H9 (cell line): ENCODE measurements around the gene TACC2. TPM values are rescaled to one million over a fixed set of nuclear protein-coding genes. Genes with fewer than 3 reads are reported as not detected.
A peak's percentile ranks its signal among the peaks of the same experiment; 100 is the strongest.

Experiments used
- DNase-seq: peaks from one replicate; pipeline ENCODE4 v3.0.0-alpha.2; 2017
- H2AFZ ChIP-seq: one replicate; pipeline ENCODE4 v1.6.1; 2013; ENCODE audit warnings: mild to moderate bottlenecking, low read length, control low read depth, moderate library complexity
- H2AK5ac ChIP-seq: 2 replicates; pipeline ENCODE4 v1.6.1; 2013; ENCODE audit warnings: low read length, control low read depth, mixed read lengths; ENCODE audit not compliant: insufficient read length
- H2BK120ac ChIP-seq: one replicate; pipeline ENCODE4 v1.6.1; 2013; ENCODE audit warnings: low read depth, mild to moderate bottlenecking, low read length, control low read depth, inconsistent platforms; ENCODE audit not compliant: poor library complexity, severe bottlenecking
- H2BK12ac ChIP-seq: 2 replicates; pipeline ENCODE4 v1.6.1; 2013; ENCODE audit warnings: low read length, control low read depth, mixed read lengths, low read depth; ENCODE audit not compliant: insufficient read length
- H2BK15ac ChIP-seq: 2 replicates; pipeline ENCODE4 v1.6.1; 2013; ENCODE audit warnings: low read depth, low read length, control low read depth
- H2BK20ac ChIP-seq: one replicate; pipeline ENCODE4 v1.6.1; 2013; ENCODE audit warnings: low read depth, mild to moderate bottlenecking, low read length, control low read depth, inconsistent platforms; ENCODE audit not compliant: poor library complexity, severe bottlenecking
- H2BK5ac ChIP-seq: 2 replicates; pipeline ENCODE4 v1.6.1; 2013; ENCODE audit warnings: low read length, control low read depth, mixed read lengths; ENCODE audit not compliant: insufficient read length
- H3K14ac ChIP-seq: 2 replicates; pipeline ENCODE4 v1.6.1; 2013; ENCODE audit warnings: low read length, control low read depth; ENCODE audit not compliant: insufficient read depth
- H3K18ac ChIP-seq: 2 replicates; pipeline ENCODE4 v1.6.1; 2013; ENCODE audit warnings: low read depth, mild to moderate bottlenecking, mixed read lengths, low read length, control low read depth; ENCODE audit not compliant: insufficient read length
- H3K23ac ChIP-seq: 2 replicates; pipeline ENCODE4 v1.6.1; 2013; ENCODE audit warnings: low read length, control low read depth, mixed read lengths, low read depth; ENCODE audit not compliant: insufficient read length
- H3K23me2 ChIP-seq: 2 replicates; pipeline ENCODE4 v1.6.1; 2013; ENCODE audit warnings: low read depth, mild to moderate bottlenecking, mixed read lengths, low read length, control low read depth; ENCODE audit not compliant: insufficient read length, poor library complexity, severe bottlenecking
- H3K27ac ChIP-seq: 2 replicates; pipeline ENCODE4 v1.5.1; 2013; ENCODE audit warnings: low read length, control low read depth, mixed read lengths, low read depth; ENCODE audit not compliant: insufficient read length
- H3K27me3 ChIP-seq: 2 replicates; pipeline ENCODE4 v1.6.1; 2013; ENCODE audit warnings: low read length, control low read depth, inconsistent platforms; ENCODE audit not compliant: insufficient read depth
- H3K4ac ChIP-seq: 2 replicates; pipeline ENCODE4 v1.6.1; 2013; ENCODE audit warnings: low read depth, mild to moderate bottlenecking, control low read depth, inconsistent platforms, low read length, moderate library complexity
- H3K4me1 ChIP-seq: 2 replicates; pipeline ENCODE4 v1.6.1; 2013; ENCODE audit warnings: low read length, control low read depth, inconsistent platforms; ENCODE audit not compliant: insufficient read depth
- H3K4me2 ChIP-seq: 2 replicates; pipeline ENCODE4 v1.6.1; 2013; ENCODE audit warnings: low read length, control low read depth, mixed read lengths; ENCODE audit not compliant: insufficient read length, insufficient read depth
- H3K56ac ChIP-seq: 2 replicates; pipeline ENCODE4 v1.6.1; 2013; ENCODE audit warnings: low read depth, mild to moderate bottlenecking, mixed read lengths, low read length, control low read depth; ENCODE audit not compliant: insufficient read length
- H3K79me1 ChIP-seq: 2 replicates; pipeline ENCODE4 v1.6.1; 2013; ENCODE audit warnings: low read depth, mild to moderate bottlenecking, moderate library complexity, low read length, control low read depth, inconsistent platforms; ENCODE audit not compliant: insufficient read depth, poor library complexity, severe bottlenecking
- H3K79me2 ChIP-seq: 2 replicates; pipeline ENCODE4 v1.6.1; 2013; ENCODE audit warnings: low read length, control low read depth, inconsistent platforms; ENCODE audit not compliant: insufficient read depth
- H3K9ac ChIP-seq: 2 replicates; pipeline ENCODE4 v1.6.1; 2013; ENCODE audit warnings: low read length, control low read depth, mixed read lengths; ENCODE audit not compliant: insufficient read length; ENCODE audit errors: extremely low read depth
- H3K9me3 ChIP-seq: one replicate; pipeline ENCODE4 v1.6.1; 2013; ENCODE audit warnings: low read depth, low read length, inconsistent platforms; ENCODE audit not compliant: control insufficient read depth
- H3T11ph ChIP-seq: one replicate; pipeline ENCODE4 v1.6.1; 2013; ENCODE audit warnings: mild to moderate bottlenecking, low read length, control low read depth, inconsistent platforms
- H4K20me1 ChIP-seq: one replicate; pipeline ENCODE4 v1.6.1; 2013; ENCODE audit not compliant: control insufficient read depth, insufficient read length, insufficient read depth
- H4K5ac ChIP-seq: 2 replicates; pipeline ENCODE4 v1.6.1; 2013; ENCODE audit warnings: low read depth, mild to moderate bottlenecking, mixed read lengths, low read length, control low read depth; ENCODE audit not compliant: insufficient read length
- H4K8ac ChIP-seq: replicated peaks from 2 replicates; pipeline ENCODE4 v1.6.1; 2013; ENCODE audit warnings: low read length, control low read depth, mixed read lengths, low read depth; ENCODE audit not compliant: insufficient read length
- H4K91ac ChIP-seq: 2 replicates; pipeline ENCODE4 v1.6.1; 2013; ENCODE audit warnings: low read depth, mild to moderate bottlenecking, moderate library complexity, mixed read lengths, low read length, control low read depth; ENCODE audit not compliant: insufficient read length
- H3K27ac Mint-ChIP-seq, 3 experiments: 2 replicates in 2 of 3; 3 replicates in 1 of 3; pipeline ENCODE4 v1.8.0; 2020 to 2021; ENCODE audit warnings: mixed read lengths in 3 of 3, mild to moderate bottlenecking in 1 of 3, moderate library complexity in 1 of 3
- H3K27me3 Mint-ChIP-seq: 2 replicates; pipeline ENCODE4 v1.8.0; 2021; ENCODE audit warnings: low read depth, mild to moderate bottlenecking, moderate library complexity, mixed read lengths
- H3K36me3 Mint-ChIP-seq, 3 experiments: 2 replicates in 2 of 3; 3 replicates in 1 of 3; pipeline ENCODE4 v1.8.0; 2020 to 2021; ENCODE audit warnings: low read depth in 3 of 3, mixed read lengths in 3 of 3; ENCODE audit not compliant: insufficient read depth in 1 of 3
- H3K4me1 Mint-ChIP-seq, 2 experiments: 2 replicates each; pipeline ENCODE4 v1.8.0; 2020; ENCODE audit warnings: mixed read lengths in 2 of 2
- H3K4me3 Mint-ChIP-seq, 2 experiments: 2 replicates in 1 of 2; 3 replicates in 1 of 2; pipeline ENCODE4 v1.8.0; 2020 to 2021; ENCODE audit warnings: mild to moderate bottlenecking in 2 of 2, mixed read lengths in 2 of 2, moderate library complexity in 1 of 2
- H3K9me3 Mint-ChIP-seq, 2 experiments: 2 replicates in 1 of 2; 3 replicates in 1 of 2; pipeline ENCODE4 v1.8.0; 2020; ENCODE audit warnings: mild to moderate bottlenecking in 2 of 2, mixed read lengths in 2 of 2, moderate library complexity in 1 of 2
- CTCF ChIP-seq: fragments of 200-600 bp; sonication (generic); conservative IDR thresholded peaks from 3 replicates; pipeline ENCODE4 v1.8.0; 2021; ENCODE audit warnings: antibody characterized with exemption, mild to moderate bottlenecking
- WGBS: extraction: QIAGEN DNeasy Blood & Tissue Kit; methylation state at CpG from one replicate; pipeline ENCODE4 v1.1.7; 2013; ENCODE audit warnings: missing lambda C conversion rate, low lambda C conversion rate, mixed read lengths; ENCODE audit not compliant: insufficient read length; ENCODE audit errors: extremely low coverage; 5-methylcytosine and 5-hydroxymethylcytosine counted together
- total RNA-seq: library from RNA; stranded (reverse); gene quantifications from 2 replicates; pipeline ENCODE4 v1.2.1, GENCODE V29; 2021

Gene TACC2
- total RNA-seq, 1 experiment from 2014 or later, result 58.1 TPM

- H3K4me1 Mint-ChIP-seq, result peaks cover 56 to 66% of the 10 kb centered on the region in 2 experiments
- peak overlapping the region; percentile 58 for H3K18ac ChIP-seq
- no peaks in the 10 kb centered on the region; the same call in 1 of the 2 replicates for H3K27me3 Mint-ChIP-seq
- WGBS, result no CpG with 5 or more reads among the region's 17 CpGs
- H3K79me2 ChIP-seq, result peaks cover 3% of the 10 kb centered on the region; the same call in 1 of the 2 replicates
- no peak overlapping the region for H2BK15ac ChIP-seq
- no peak overlapping the region for H3K9ac ChIP-seq
- H4K91ac ChIP-seq, result no peak overlapping the region
- H2AK5ac ChIP-seq, result no peak overlapping the region
- no peak for DNase-seq
- H3K27ac Mint-ChIP-seq, result peak overlapping the region; percentile 30 to 82 (median 52); a peak in 3 of 7 replicates
- H3K4ac ChIP-seq, result no peak overlapping the region
- H2BK5ac ChIP-seq, result no peak overlapping the region
- no peak overlapping the region for H3K4me2 ChIP-seq
- no peak for TF ChIP-seq CTCF
- no peaks in the 10 kb centered on the region for H4K20me1 ChIP-seq
- H2BK20ac ChIP-seq, result no peak overlapping the region
- no peak overlapping the region for H2AFZ ChIP-seq
- no peaks in the 10 kb centered on the region for H3K9me3 Mint-ChIP-seq
- H3K27me3 ChIP-seq, result no peaks in the 10 kb centered on the region
- peak overlapping the region; percentile 26 for H3K14ac ChIP-seq
- no peak overlapping the region for H2BK12ac ChIP-seq
- H4K5ac ChIP-seq, result no peak overlapping the region
- no peak overlapping the region for H3K27ac ChIP-seq
- no peaks in the 10 kb centered on the region for H3K9me3 ChIP-seq
- H2BK120ac ChIP-seq, result no peak overlapping the region
- peaks cover 0 to 2% (median 0%) of the 10 kb centered on the region in 3 experiments; a peak in 3 of 7 replicates for H3K36me3 Mint-ChIP-seq
- no peak overlapping the region for H3K56ac ChIP-seq
- peaks cover 11% of the 10 kb centered on the region; the same call in 1 of the 2 replicates for H3K4me1 ChIP-seq
- peaks cover 9% of the 10 kb centered on the region for H3K23me2 ChIP-seq
- no peak overlapping the region for H4K8ac ChIP-seq
- H3T11ph ChIP-seq, result no peak overlapping the region
- H3K23ac ChIP-seq, result no peak overlapping the region
- peak overlapping the region in 1 of 2 experiments; percentile 42; a peak in 1 of 5 replicates for H3K4me3 Mint-ChIP-seq
- H3K79me1 ChIP-seq, result no peaks in the 10 kb centered on the region
Observed at GRCh38 chr10:122159141-122159970, 170.4 kb downstream of the TACC2 start.
